Adrenal gland (tissue), 5 donors: ENCODE data around the gene ETV1.

ENCODE experiments used
- CTCF ChIP-seq, 6 experiments: fragments of 450-650 bp in 4 of 6; fragments of 200-600 bp in 2 of 6; sonication (generic) in 1 of 6; IDR thresholded peaks; 1 replicate in 5 of 6; 2 replicates in 1 of 6; pipeline versions ENCODE4 v1.5.1 to v1.8.0; 2016 to 2021; ENCODE audit warnings: antibody characterized with exemption in 6 of 6, mild to moderate bottlenecking in 2 of 6, moderate library complexity in 1 of 6
- POLR2A ChIP-seq, 2 donors: fragments of 450-650 bp; IDR thresholded peaks; one replicate each; pipeline ENCODE4 v1.6.1; 2017; ENCODE audit warnings: antibody characterized with exemption in 2 of 2, mild to moderate bottlenecking in 2 of 2, moderate library complexity in 1 of 2
- donor health status: DM: no; HTN: no; CAD: no.

- TF ChIP-seq CTCF (IDR thresholded peaks at IDR 0.05), result no peak
- TF ChIP-seq POLR2A (IDR thresholded peaks at IDR 0.05), result no peak
Measured at GRCh38 chr7:14020339-14020900, 31.0 kb upstream of the ETV1 start.
